Loucy (cell line): Measurements from ENCODE around the gene ZBTB16.

ENCODE experiments used
- EZH2phosphoT487 ChIP-seq: fragments of 200-600 bp; IDR thresholded peaks from 2 replicates; pipeline ENCODE4 v1.6.1; 2018; ENCODE audit warnings: antibody characterized with exemption, mild to moderate bottlenecking, moderate library complexity, borderline replicate concordance
- TF ChIP-seq, protein P1 (sequence below): fragments of 200-600 bp; sonication (generic); conservative IDR thresholded peaks from 2 replicates; pipeline ENCODE4 v1.5.1; 2014; ENCODE audit warnings: mild to moderate bottlenecking, antibody characterized with exemption, low read length

DNA sequence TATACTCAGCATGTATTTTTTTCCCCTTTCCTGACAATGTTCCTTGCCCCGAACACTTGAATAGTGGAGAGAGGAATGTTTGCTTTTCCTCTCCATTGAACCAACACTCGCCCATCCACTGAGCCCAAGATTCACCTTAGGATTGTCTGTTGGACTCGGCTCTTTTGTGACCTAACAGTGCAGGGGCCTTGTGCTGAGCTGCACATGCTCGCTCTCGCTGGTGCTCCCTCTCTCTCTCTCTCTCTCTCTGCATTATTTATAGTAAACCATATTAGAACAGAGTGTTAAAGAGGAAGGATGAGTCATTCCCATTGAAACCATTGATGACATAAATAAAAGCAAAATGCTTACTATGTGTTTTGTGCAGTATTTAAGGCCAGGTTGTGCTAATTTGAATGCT is 20.7 kb downstream of the ZBTB16 start:
- no peak for TF ChIP-seq EZH2phosphoT487
- TF ChIP-seq, protein P1, sequence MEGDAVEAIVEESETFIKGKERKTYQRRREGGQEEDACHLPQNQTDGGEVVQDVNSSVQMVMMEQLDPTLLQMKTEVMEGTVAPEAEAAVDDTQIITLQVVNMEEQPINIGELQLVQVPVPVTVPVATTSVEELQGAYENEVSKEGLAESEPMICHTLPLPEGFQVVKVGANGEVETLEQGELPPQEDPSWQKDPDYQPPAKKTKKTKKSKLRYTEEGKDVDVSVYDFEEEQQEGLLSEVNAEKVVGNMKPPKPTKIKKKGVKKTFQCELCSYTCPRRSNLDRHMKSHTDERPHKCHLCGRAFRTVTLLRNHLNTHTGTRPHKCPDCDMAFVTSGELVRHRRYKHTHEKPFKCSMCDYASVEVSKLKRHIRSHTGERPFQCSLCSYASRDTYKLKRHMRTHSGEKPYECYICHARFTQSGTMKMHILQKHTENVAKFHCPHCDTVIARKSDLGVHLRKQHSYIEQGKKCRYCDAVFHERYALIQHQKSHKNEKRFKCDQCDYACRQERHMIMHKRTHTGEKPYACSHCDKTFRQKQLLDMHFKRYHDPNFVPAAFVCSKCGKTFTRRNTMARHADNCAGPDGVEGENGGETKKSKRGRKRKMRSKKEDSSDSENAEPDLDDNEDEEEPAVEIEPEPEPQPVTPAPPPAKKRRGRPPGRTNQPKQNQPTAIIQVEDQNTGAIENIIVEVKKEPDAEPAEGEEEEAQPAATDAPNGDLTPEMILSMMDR, result no peak
